C4-2B (cell line): ENCODE results near the gene CFAP65.

ENCODE experiments used
- CTCF ChIP-seq: fragments of 450-650 bp; conservative IDR thresholded peaks from 2 replicates; pipeline ENCODE4 v1.5.1; 2017; ENCODE audit warnings: mild to moderate bottlenecking
- ZFX ChIP-seq: fragments of 450-650 bp; IDR thresholded peaks from 2 replicates; pipeline ENCODE4 v1.6.1; 2017

DNA sequence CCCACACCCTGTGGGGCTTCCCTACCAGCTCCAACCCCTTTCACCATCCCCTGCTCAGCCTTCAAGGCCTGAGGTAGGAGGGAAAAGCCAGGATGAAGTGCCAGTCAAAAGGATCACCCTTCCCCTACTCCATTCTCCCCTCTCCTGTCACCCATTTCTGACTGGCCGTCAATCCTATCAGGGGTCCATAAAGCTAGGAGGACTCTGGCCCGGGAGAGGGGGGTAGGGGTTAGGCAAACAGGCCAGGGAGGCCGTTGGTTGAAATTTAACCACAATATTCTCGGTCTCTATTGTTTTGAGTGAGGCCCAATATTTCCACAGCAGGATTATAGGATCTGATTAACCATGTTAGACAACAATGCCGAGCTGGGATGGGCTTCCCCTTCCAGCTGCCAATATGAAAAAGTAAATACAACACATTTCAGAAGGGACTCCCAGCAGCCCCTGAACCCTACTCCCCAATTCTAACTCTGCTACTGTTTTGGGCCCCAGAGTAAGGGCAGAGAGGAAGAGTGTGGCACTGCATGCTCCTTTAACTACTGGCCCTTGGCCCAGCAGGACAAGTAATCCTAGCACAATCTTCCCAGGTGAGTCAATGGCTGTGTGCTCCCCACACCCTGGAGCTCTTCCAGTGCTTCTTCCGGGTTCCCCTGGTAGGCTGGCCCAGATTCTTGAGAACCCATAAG lies 30.0 kb upstream of the CFAP65 start:
- TF ChIP-seq CTCF (no peak), ZFX (no peak)
